ENCODE results near the gene TRIM44.

GRCh38 chr11:35825386-35825785 is 162.8 kb downstream of the TRIM44 start:
- no peak for TF ChIP-seq CTCF (IDR thresholded peaks at IDR 0.05; ENCODE audit: low read length)
- TF ChIP-seq EZH2 (IDR thresholded peaks at IDR 0.05; ENCODE audit: borderline replicate concordance, low read length), result no peak

Measured in OCI-LY1 (cell line).